C4-2B (cell line): ENCODE results near the gene SAMD4B.

Source experiments
- ZFX ChIP-seq: fragments of 450-650 bp; IDR thresholded peaks from 2 replicates; pipeline ENCODE4 v1.6.1; 2017
- TF ChIP-seq, protein P1 (sequence below): fragments of 450-650 bp; conservative IDR thresholded peaks from 2 replicates; pipeline ENCODE4 v1.5.1; 2017; ENCODE audit warnings: mild to moderate bottlenecking

DNA sequence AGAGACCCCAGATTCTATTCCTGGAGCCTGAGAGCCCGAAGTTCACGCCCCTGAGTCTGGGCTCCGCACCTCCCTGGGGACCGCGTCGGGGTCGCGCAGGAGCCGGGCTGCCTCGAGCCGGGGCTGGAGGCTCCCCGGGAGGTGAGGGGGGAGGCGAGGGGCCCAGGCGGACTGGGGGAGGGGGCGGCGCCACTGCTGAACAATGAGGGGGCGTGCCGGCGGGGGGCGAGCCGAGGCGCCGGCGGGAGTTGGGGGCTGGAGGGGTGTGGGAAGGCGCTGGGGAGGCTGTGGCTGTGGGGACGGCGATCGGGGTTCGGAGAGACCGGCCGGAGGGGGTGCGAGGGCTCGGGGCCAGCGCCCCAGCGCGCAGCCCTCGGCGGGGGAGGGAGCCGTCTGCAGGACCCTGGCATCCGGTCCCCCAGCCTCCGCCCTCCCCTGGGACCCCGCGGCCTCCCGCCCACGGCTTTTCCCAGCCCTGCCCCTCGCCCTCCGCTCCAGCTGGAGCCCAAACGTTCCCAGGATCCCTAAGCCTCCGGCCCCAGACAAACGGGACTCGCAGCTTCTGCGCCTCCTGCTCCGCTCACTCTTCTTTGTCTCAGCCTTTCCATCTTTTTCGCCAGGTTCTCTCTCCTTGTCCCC is 71.2 kb downstream of the SAMD4B start:
- TF ChIP-seq, protein P1, sequence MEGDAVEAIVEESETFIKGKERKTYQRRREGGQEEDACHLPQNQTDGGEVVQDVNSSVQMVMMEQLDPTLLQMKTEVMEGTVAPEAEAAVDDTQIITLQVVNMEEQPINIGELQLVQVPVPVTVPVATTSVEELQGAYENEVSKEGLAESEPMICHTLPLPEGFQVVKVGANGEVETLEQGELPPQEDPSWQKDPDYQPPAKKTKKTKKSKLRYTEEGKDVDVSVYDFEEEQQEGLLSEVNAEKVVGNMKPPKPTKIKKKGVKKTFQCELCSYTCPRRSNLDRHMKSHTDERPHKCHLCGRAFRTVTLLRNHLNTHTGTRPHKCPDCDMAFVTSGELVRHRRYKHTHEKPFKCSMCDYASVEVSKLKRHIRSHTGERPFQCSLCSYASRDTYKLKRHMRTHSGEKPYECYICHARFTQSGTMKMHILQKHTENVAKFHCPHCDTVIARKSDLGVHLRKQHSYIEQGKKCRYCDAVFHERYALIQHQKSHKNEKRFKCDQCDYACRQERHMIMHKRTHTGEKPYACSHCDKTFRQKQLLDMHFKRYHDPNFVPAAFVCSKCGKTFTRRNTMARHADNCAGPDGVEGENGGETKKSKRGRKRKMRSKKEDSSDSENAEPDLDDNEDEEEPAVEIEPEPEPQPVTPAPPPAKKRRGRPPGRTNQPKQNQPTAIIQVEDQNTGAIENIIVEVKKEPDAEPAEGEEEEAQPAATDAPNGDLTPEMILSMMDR, result no peak
- TF ChIP-seq ZFX, result no peak
